Cardiac muscle cell (in vitro differentiated cells and primary cell): ENCODE measurements around the gene RRAS. TPM values are rescaled to one million over a fixed set of nuclear protein-coding genes. Genes with fewer than 3 reads are reported as not detected.

Experiments used
- DNase-seq, 2 donors: peaks; one replicate each; pipeline versions ENCODE4 v3.0.0 to v3.0.0-alpha.2; 2010 to 2017; ENCODE audit warnings: low read depth in 1 of 2, low spot score in 1 of 2
- H3K27ac ChIP-seq: fragments of 200-600 bp; sonication (generic); 2 replicates; pipeline ENCODE4 v1.5.1; 2016
- H3K27me3 ChIP-seq: fragments of 200-600 bp; sonication (generic); 2 replicates; pipeline ENCODE4 v1.6.0; 2016; ENCODE audit warnings: control low read depth
- H3K36me3 ChIP-seq: fragments of 200-600 bp; sonication (generic); 2 replicates; pipeline ENCODE4 v1.5.1; 2016; ENCODE audit warnings: control low read depth
- H3K4me1 ChIP-seq: fragments of 200-600 bp; sonication (generic); 2 replicates; pipeline ENCODE4 v1.8.1; 2017; ENCODE audit warnings: low read depth, mild to moderate bottlenecking, mixed run types
- H3K4me3 ChIP-seq: fragments of 200-600 bp; sonication (generic); 2 replicates; pipeline ENCODE4 v1.5.1; 2016; ENCODE audit warnings: mild to moderate bottlenecking
- H3K9me3 ChIP-seq: fragments of 200-600 bp; sonication (generic); 2 replicates; pipeline ENCODE4 v1.5.1; 2017; ENCODE audit warnings: low read depth, mild to moderate bottlenecking, control low read depth
- polyA plus RNA-seq: library from polyadenylated mRNA; unstranded; fragments of >200 nt; fragmentation: Nextera tagmentation; extraction: Ambion mirVana; gene quantifications from 2 replicates; pipeline ENCODE4 v1.2.1, GENCODE V29; 2016
- total RNA-seq: library from RNA; depleted of rRNA; stranded (reverse); fragments of >200 nt; gene quantifications from 2 replicates; pipeline ENCODE4 v1.2.3, GENCODE V29; 2016
- TF ChIP-seq, protein P1 (sequence below): IDR thresholded peaks from 2 replicates; pipeline ENCODE4 v1.5.1; 2012; ENCODE audit warnings: low read depth, mild to moderate bottlenecking, low read length

RRAS gene
- total and polyA plus RNA-seq, 2 experiments from 2014 or later, result 41.3 to 80.1 TPM

DNA sequence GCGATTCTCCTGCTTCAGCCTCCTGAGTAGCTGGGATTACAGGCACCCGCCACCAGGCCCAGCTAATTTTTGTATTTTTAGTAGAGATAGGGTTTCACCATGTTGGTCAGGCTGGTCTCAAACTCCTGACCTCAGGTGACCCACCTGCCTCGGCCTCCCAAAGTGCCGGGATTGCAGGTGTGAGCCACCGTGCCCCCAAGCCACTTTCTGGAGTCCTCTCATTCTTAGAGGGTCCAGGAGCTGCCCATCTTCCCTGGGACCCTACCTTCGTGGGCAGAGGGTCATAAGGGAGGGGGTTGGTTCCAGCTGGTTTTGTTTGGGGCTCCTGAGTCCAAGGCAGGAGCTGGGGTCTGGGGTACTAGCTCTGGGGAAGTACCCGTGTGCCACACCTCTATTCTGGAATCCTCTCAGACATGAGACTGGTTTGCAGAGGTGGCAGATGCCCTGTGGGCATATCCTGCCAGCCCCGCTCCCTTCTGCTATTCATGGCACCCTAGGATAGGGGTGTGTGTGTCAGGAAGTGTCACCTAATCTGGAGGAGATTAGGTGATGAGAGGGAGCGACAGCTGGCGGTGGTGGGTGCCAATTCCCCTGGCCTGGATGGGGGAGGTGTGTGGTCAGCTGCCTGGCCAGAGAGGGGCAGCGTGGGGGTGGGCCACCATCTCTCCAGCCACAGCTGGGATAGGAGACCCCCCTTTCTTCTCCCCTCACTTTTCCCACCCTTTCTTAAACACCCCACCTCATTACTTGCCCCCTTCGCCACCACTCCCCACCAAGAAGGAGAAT lies 39.2 kb upstream of the RRAS start:
- Histone ChIP-seq H3K36me3 (peaks cover 22% of the 10 kb centered on the region), H3K27ac (peak overlapping the region; percentile 74), H3K9me3 (no peaks in the 10 kb centered on the region), H3K4me1 (peaks cover 10% of the 10 kb centered on the region), H3K27me3 (no peaks in the 10 kb centered on the region), H3K4me3 (no peak overlapping the region)
- TF ChIP-seq, protein P1, sequence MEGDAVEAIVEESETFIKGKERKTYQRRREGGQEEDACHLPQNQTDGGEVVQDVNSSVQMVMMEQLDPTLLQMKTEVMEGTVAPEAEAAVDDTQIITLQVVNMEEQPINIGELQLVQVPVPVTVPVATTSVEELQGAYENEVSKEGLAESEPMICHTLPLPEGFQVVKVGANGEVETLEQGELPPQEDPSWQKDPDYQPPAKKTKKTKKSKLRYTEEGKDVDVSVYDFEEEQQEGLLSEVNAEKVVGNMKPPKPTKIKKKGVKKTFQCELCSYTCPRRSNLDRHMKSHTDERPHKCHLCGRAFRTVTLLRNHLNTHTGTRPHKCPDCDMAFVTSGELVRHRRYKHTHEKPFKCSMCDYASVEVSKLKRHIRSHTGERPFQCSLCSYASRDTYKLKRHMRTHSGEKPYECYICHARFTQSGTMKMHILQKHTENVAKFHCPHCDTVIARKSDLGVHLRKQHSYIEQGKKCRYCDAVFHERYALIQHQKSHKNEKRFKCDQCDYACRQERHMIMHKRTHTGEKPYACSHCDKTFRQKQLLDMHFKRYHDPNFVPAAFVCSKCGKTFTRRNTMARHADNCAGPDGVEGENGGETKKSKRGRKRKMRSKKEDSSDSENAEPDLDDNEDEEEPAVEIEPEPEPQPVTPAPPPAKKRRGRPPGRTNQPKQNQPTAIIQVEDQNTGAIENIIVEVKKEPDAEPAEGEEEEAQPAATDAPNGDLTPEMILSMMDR, result no peak
- no peak for DNase-seq

DNA sequence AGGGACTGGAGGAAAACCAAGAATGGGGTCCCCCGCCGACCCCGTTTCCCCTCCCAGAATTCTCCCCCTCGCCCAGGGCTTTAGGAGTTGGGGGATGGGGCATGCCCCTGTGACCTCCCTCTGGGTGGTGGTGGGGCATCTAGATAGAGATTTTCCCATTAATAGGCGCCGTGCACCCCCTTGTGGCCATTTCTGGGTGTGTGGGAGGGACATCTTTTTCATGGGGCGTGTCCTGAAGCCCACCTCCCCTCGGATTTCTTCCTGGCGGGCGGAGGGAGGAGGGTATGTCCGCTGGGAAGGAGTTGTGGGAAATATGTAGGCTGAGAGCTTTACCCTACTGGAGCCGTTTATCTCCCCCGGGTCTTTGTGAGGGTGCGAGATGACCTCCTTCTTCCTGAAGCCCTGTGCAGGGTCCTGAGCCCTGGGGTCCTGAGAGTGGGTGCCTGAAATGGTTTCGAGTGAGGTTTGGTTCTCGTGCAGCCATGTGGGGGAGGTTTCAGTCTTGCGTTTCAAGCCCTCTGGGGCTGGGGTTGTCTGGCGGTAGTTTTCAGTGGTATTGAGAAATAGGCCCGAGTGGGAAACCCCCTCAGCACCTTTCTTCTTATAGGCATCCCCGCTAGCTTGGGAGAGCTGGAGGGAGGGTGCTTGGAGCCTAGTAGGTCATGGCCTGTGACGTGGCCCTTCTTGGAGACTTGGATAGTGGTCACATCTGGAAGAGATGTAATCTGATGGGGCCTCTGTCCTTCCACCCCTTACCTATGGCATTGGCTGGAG lies 38.1 kb upstream of the RRAS start:
- H3K27ac ChIP-seq, result peak overlapping the region; percentile 89
- H3K9me3 ChIP-seq, result no peaks in the 10 kb centered on the region
- peak; percentile 67 to 92 for DNase-seq
- peaks cover 13% of the 10 kb centered on the region for H3K36me3 ChIP-seq
- H3K4me1 ChIP-seq, result peaks cover 10% of the 10 kb centered on the region
- H3K4me3 ChIP-seq, result peak overlapping the region; percentile 95
- TF ChIP-seq, protein P1, result peak; percentile 60
- no peaks in the 10 kb centered on the region for H3K27me3 ChIP-seq

DNA sequence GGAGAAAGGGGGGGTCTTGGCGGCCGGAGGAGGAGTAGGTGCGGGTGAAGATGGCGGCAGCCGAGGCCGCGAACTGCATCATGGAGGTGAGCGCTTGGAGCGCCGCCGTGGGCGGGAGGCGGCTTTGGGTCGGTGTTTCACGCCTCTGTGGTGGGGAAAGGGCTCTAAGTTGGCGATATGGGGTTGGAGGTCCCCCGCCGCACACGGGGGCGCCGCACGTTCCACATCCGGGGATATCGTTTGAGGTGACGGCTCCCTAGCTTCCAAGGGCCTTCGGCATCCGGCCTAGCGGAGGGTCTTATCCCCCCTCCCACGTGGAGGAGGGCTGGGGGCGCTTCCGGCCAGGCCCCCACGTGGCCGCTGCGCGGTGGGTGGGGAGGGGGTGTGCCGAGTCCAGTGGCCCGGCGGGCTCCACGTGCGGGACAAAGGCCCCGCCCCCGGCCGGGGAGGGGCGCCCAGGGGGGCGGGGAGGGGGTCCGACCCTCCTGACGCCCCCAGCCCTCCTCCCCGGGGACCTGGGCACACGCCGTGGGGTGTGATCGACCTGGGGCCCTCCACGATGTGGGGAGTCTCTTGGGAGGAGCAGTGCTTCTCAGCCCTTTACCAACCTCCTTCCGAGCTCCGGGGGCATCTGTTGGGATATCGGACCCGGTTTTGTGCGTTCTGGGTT lies 37.4 kb upstream of the RRAS start, which contains the start of gene PRMT1:
PRMT1 (plus strand) TSS at position 41 of the 670 bp plus-strand sequence; CDS start at position 51, 10 bp downstream.
- peaks cover 10% of the 10 kb centered on the region for H3K4me1 ChIP-seq
- peak within 1 kb of the TSS; percentile 100 for H3K27ac ChIP-seq
- H3K9me3 ChIP-seq, result no peaks in the 10 kb centered on the region
- peak in 1 of 2 donors; percentile 65 for DNase-seq
- no peaks in the 10 kb centered on the region for H3K27me3 ChIP-seq
- peaks cover 10% of the 10 kb centered on the region for H3K36me3 ChIP-seq
- peak within 1 kb of the TSS; percentile 95 for H3K4me3 ChIP-seq
- TF ChIP-seq, protein P1, result no peak

DNA sequence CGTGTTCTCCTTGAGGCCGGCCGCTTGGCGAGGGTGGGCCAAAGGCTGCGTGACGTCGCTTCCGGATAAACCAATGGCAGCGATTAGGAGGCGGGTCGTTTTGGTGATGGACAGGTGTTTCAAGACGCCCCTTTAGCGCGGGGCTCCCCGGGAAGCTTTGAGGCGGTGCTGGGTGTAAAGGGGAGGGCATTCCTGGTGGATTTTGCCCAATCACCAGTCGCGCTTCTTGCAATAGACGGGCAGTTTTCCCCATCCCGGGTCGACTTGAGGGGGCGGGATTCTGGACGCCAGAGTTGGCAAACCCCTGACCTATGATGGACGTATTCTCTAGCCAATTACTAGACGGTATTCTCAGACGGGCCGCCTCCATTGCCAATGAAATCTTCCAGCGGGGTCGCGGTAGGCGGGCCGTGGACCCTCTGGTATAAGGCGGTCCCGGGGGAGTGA lies 36.9 kb upstream of the RRAS start:
- Histone ChIP-seq H3K9me3 (no peaks in the 10 kb centered on the region), H3K27me3 (no peaks in the 10 kb centered on the region), H3K4me3 (peak overlapping the region; percentile 95), H3K27ac (peak overlapping the region; percentile 100), H3K36me3 (peaks cover 5% of the 10 kb centered on the region), H3K4me1 (peaks cover 10% of the 10 kb centered on the region)
- peak; percentile 100 for DNase-seq
- TF ChIP-seq, protein P1, result no peak

DNA sequence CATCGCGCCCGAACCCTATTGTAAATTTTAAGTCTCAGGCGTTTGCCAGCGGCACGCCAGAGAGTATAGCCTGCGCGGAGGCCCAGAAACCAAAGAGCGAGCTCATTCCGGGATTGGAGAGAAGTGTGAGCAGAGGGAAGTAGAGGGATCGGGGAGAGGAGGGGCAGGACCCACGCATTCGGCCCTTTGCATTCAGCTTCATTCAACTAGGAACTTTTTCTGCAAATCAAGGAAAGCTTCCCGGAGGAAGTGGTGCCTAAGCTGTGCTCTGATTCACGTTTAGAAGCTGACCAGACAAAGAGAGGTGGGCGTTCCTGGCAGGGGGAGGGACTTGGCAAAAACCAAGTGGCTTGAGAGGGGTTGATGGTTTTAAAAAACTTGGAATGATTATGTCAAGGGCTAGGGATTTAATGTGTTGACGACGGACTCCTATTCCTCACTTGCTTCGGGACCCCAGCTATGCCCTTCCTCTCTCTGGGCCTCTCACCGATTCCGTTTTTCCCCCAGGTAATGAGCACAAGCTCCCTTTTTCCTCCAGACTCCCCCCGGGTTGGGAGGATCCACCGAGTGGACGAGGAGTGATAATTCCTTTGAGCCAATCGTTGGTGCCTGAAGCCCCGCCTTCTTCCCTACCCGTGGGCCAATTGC lies 36.3 kb upstream of the RRAS start:
- Histone ChIP-seq H3K9me3 (no peaks in the 10 kb centered on the region), H3K27ac (peak overlapping the region; percentile 100), H3K4me1 (peaks cover 10% of the 10 kb centered on the region), H3K36me3 (peaks cover 4% of the 10 kb centered on the region), H3K27me3 (no peaks in the 10 kb centered on the region), H3K4me3 (peak overlapping the region; percentile 37)
- TF ChIP-seq, protein P1, result no peak
- DNase-seq, result peak; percentile 88 to 97
